NCI-H2171 treated with DMSO at 0.1 percent for 48 hours (cell line): ENCODE results near the gene SRSF11.
"Not testable (repeated sequence)": the region's sequence is repeated elsewhere in the genome, so short reads cannot be mapped to it uniquely, and the experiment has no call there.

Experiments
- DNase-seq: peaks from one replicate; lab custom pipeline; 2025; lab: John Stamatoyannopoulos, UW

Gene SRSF11

GRCh38 chr1:70221238-70222121 lies at the start of gene SRSF11:
SRSF11 (plus strand) TSS chr1:70221380; CDS start chr1:70221637, 257 bp downstream.
- DNase-seq: peak; percentile 94

GRCh38 chr1:70171512-70171911 lies 49.7 kb upstream of the SRSF11 start:
- no peak for DNase-seq

- not testable (repeated sequence) for DNase-seq
Observed at GRCh38 chr1:70185181-70185580, 36.0 kb upstream of the SRSF11 start.

GRCh38 chr1:70188522-70188921 lies 32.7 kb upstream of the SRSF11 start:
- DNase-seq: no peak

GRCh38 chr1:70190180-70190579 lies 31.0 kb upstream of the SRSF11 start:
- DNase-seq: no peak

GRCh38 chr1:70192446-70192845 lies 28.7 kb upstream of the SRSF11 start:
- DNase-seq: not testable (repeated sequence)

- DNase-seq: no peak
Observed at GRCh38 chr1:70194601-70195000, 26.6 kb upstream of the SRSF11 start.

GRCh38 chr1:70195342-70195741 lies 25.8 kb upstream of the SRSF11 start:
- no peak for DNase-seq

- DNase-seq: no peak
Observed at GRCh38 chr1:70196333-70196732, 24.8 kb upstream of the SRSF11 start.

GRCh38 chr1:70200065-70200464 lies 21.1 kb upstream of the SRSF11 start:
- DNase-seq: no peak

GRCh38 chr1:70202173-70202758 lies 18.9 kb upstream of the SRSF11 start:
- no peak for DNase-seq

GRCh38 chr1:70204139-70204538 lies 17.0 kb upstream of the SRSF11 start:
- DNase-seq: no peak

GRCh38 chr1:70204600-70204999 lies 16.6 kb upstream of the SRSF11 start:
- DNase-seq: peak; percentile 19

- peak; percentile 58 for DNase-seq
Observed at GRCh38 chr1:70205071-70205433, 16.1 kb upstream of the SRSF11 start.

- DNase-seq: peak; percentile 92
Observed at GRCh38 chr1:70205434-70206118, 15.6 kb upstream of the SRSF11 start, which contains the start of gene LRRC40. LRRC40 (minus strand) TSS chr1:70205579; CDS start chr1:70205540, 39 bp downstream.

GRCh38 chr1:70206833-70207232 lies 14.3 kb upstream of the SRSF11 start:
- DNase-seq: not testable (repeated sequence)

- DNase-seq: no peak
Observed at GRCh38 chr1:70207492-70207891, 13.7 kb upstream of the SRSF11 start.

GRCh38 chr1:70208292-70208691 lies 12.9 kb upstream of the SRSF11 start:
- no peak for DNase-seq

GRCh38 chr1:70210820-70211219 lies 10.4 kb upstream of the SRSF11 start:
- DNase-seq: no peak

GRCh38 chr1:70211541-70211940 lies 9.6 kb upstream of the SRSF11 start:
- no peak for DNase-seq

GRCh38 chr1:70220015-70220414 lies 1.2 kb upstream of the SRSF11 start:
- DNase-seq: no peak

GRCh38 chr1:70220517-70221237 lies 503 bp upstream of the SRSF11 start:
- peak; percentile 33 for DNase-seq
